Endothelial cell of umbilical vein (primary cell): Measurements from ENCODE around the gene DHFR.

Source experiments
- CTCF ChIP-seq, 2 donors: IDR thresholded peaks; 1 replicate in 1 of 2; 2 replicates in 1 of 2; pipeline ENCODE4 v1.5.1; 2011; ENCODE audit warnings: low read length in 2 of 2, mild to moderate bottlenecking in 2 of 2, moderate library complexity in 2 of 2, control low read depth in 1 of 2, inconsistent platforms in 1 of 2, low read depth in 1 of 2; ENCODE audit not compliant: insufficient read depth in 1 of 2; ENCODE audit errors: extremely low read depth in 1 of 2
- EZH2 ChIP-seq: IDR thresholded peaks from 2 replicates; pipeline ENCODE4 v1.6.1; 2012; ENCODE audit warnings: borderline replicate concordance, low read depth, mild to moderate bottlenecking, moderate library complexity, low read length, inconsistent platforms; ENCODE audit not compliant: severe bottlenecking
- FOS ChIP-seq: IDR thresholded peaks from 2 replicates; pipeline ENCODE4 v1.6.1; 2011; ENCODE audit warnings: mild to moderate bottlenecking, low read length, moderate library complexity, borderline replicate concordance; ENCODE audit not compliant: insufficient read depth
- GATA2 ChIP-seq: IDR thresholded peaks from 2 replicates; pipeline ENCODE4 v1.7.0; 2011; ENCODE audit warnings: low read depth, mild to moderate bottlenecking, moderate library complexity, mixed read lengths, low read length; ENCODE audit not compliant: insufficient read length, insufficient read depth
- JUN ChIP-seq: IDR thresholded peaks from 2 replicates; pipeline ENCODE4 v1.6.1; 2011; ENCODE audit warnings: borderline replicate concordance, low read depth; ENCODE audit not compliant: insufficient read length, insufficient read depth
- MAX ChIP-seq: IDR thresholded peaks from 2 replicates; pipeline ENCODE4 v1.6.1; 2011; ENCODE audit not compliant: insufficient read depth, insufficient read length
- POLR2A ChIP-seq: IDR thresholded peaks from 2 replicates; pipeline ENCODE4 v1.6.1; 2012; ENCODE audit warnings: low read depth, mild to moderate bottlenecking, control low read depth, low read length
- POLR2AphosphoS5 ChIP-seq: IDR thresholded peaks from 2 replicates; pipeline ENCODE4 v1.6.1; 2012; ENCODE audit warnings: low read depth, mild to moderate bottlenecking, control low read depth, low read length, moderate library complexity; ENCODE audit not compliant: insufficient read depth

- TF ChIP-seq POLR2A (no peak), CTCF (IDR thresholded peaks at IDR 0.05; ENCODE audit: extremely low read depth in 1 of 2, insufficient read depth in 1 of 2, low read depth in 1 of 2, low read length in 2 of 2) (no peak), MAX (no peak), JUN (no peak), EZH2 (no peak), POLR2AphosphoS5 (no peak), GATA2 (no peak), FOS (no peak)
Observed at GRCh38 chr5:80695666-80696065, 40.9 kb upstream of the DHFR start.
